K562 (cell line): ENCODE results near the gene CCDC174. TPM values are rescaled to one million over a fixed set of nuclear protein-coding genes. Genes with fewer than 3 reads are reported as not detected.

Source experiments
- ATAC-seq: fragments of 200-7000 bp; cut with Tn5 transposase; 3 replicates; pipeline ENCODE4 v1.9.1; 2020; ENCODE audit warnings: moderate library complexity
- BruUV-seq: library from RNA; stranded (reverse); fragments of 400-500 nt; replicated peaks from 2 replicates; lab custom pipeline; 2021; lab: Mats Ljungman, UMichigan
- CTCF ChIA-PET: fragments of 300-600 bp; formaldehyde crosslinking; extraction: SDS; loops from one replicate; lab custom pipeline; 2021; ENCODE audit warnings: low intra/inter-chr PET ratio; lab: Yijun Ruan, JAX
- POLR2A ChIA-PET: fragments of 300-600, 350-650 bp; sonication (Branson Sonifier 250); formaldehyde crosslinking; extraction: SDS; loops from one replicate; lab custom pipeline; 2021; ENCODE audit warnings: antibody characterized with exemption, inconsistent platforms; lab: Yijun Ruan, JAX
- DNase-seq, 4 experiments: peaks; one replicate each; pipeline versions ENCODE4 v3.0.0 to v3.0.0-alpha.2; 2011 to 2018; ENCODE audit warnings: low spot score in 3 of 4, mixed read lengths in 3 of 4; ENCODE audit errors: extremely low read depth in 1 of 4
- FAIRE-seq: peaks from 2 replicates; lab custom pipeline; 2011; peaks lifted over from hg19 to GRCh38; lab: Jason Lieb, UNC
- H2AFZ ChIP-seq: 2 replicates; pipeline ENCODE4 v1.6.0; 2011; ENCODE audit warnings: low read depth, low read length, control low read depth, inconsistent platforms
- H3K27ac ChIP-seq: fragments of 200-600 bp; 3 replicates; pipeline ENCODE4 v1.8.0; 2011; ENCODE audit warnings: low read depth, mild to moderate bottlenecking, control low read depth, inconsistent platforms, low read length, moderate library complexity, mixed read lengths; ENCODE audit errors: extremely low read depth
- H3K27me3 ChIP-seq, 2 experiments: fragments of 300-600 bp in 1 of 2; 2 replicates in 1 of 2; 3 replicates in 1 of 2; pipeline versions ENCODE4 v1.6.0 to v1.8.0; 2011; ENCODE audit warnings: inconsistent platforms in 2 of 2, low read length in 2 of 2, mild to moderate bottlenecking in 1 of 2, mixed read lengths in 1 of 2, moderate library complexity in 1 of 2; ENCODE audit not compliant: control insufficient read depth in 2 of 2, insufficient read depth in 2 of 2
- H3K36me3 ChIP-seq: fragments of 300-600 bp; 3 replicates; pipeline ENCODE4 v1.8.0; 2011; ENCODE audit warnings: mild to moderate bottlenecking, low read length, inconsistent platforms; ENCODE audit not compliant: control insufficient read depth, insufficient read depth
- H3K4me1 ChIP-seq, 2 experiments: fragments of 200-600 bp in 1 of 2; replicated peaks in 1 of 2; 2 replicates in 1 of 2; 3 replicates in 1 of 2; pipeline versions ENCODE4 v1.5.1 to v1.8.0; 2011; ENCODE audit warnings: inconsistent platforms in 2 of 2, low read length in 2 of 2, mild to moderate bottlenecking in 1 of 2, mixed read lengths in 1 of 2, moderate library complexity in 1 of 2; ENCODE audit not compliant: control insufficient read depth in 2 of 2, insufficient read depth in 2 of 2
- H3K4me2 ChIP-seq: 2 replicates; pipeline ENCODE4 v1.6.1; 2011; ENCODE audit warnings: low read length, control low read depth, inconsistent platforms, mixed read lengths; ENCODE audit not compliant: insufficient read depth
- H3K4me3 ChIP-seq: fragments of 200-600 bp; sonication (generic), shearing (Covaris generic); 2 replicates; pipeline ENCODE4 v1.5.1; 2016; ENCODE audit warnings: control low read depth, inconsistent platforms
- H3K79me2 ChIP-seq: fragments of 200-600 bp; 3 replicates; pipeline ENCODE4 v1.8.0; 2011; ENCODE audit warnings: low read length, inconsistent platforms; ENCODE audit not compliant: control insufficient read depth, insufficient read depth
- H3K9ac ChIP-seq, 2 experiments: 2 replicates each; pipeline versions ENCODE4 v1.6.0 to v1.6.1; 2011; ENCODE audit warnings: low read depth in 2 of 2, low read length in 2 of 2, control low read depth in 1 of 2, inconsistent platforms in 1 of 2, mild to moderate bottlenecking in 1 of 2, mixed read lengths in 1 of 2; ENCODE audit not compliant: insufficient read depth in 1 of 2
- H3K9me1 ChIP-seq: one replicate; pipeline ENCODE4 v1.6.0; 2011; ENCODE audit warnings: inconsistent platforms, mild to moderate bottlenecking, low read length, moderate library complexity; ENCODE audit not compliant: control insufficient read depth, insufficient read depth
- H3K9me3 ChIP-seq: replicated peaks from 2 replicates; pipeline ENCODE4 v1.5.1; 2011; ENCODE audit warnings: low read depth, low read length, inconsistent platforms; ENCODE audit not compliant: control insufficient read depth, insufficient read depth
- H4K20me1 ChIP-seq: replicated peaks from 2 replicates; pipeline ENCODE4 v1.6.1; 2011; ENCODE audit warnings: low read length, inconsistent platforms, mixed read lengths; ENCODE audit not compliant: control insufficient read depth, insufficient read depth
- DIDO1 ChIP-seq: fragments of 450-650 bp; IDR thresholded peaks from 2 replicates; pipeline ENCODE4 v1.6.1; 2016; ENCODE audit warnings: low read depth, missing biosample characterization, missing genetic modification characterization
- EHMT2 ChIP-seq: fragments of 450-650 bp; IDR thresholded peaks from 2 replicates; pipeline ENCODE4 v1.6.1; 2018; ENCODE audit warnings: antibody characterized with exemption
- FOSL1 ChIP-seq: fragments of 200-800 bp; sonication (Bioruptor generic); conservative IDR thresholded peaks from 2 replicates; pipeline ENCODE4 v1.6.1; 2016; ENCODE audit warnings: missing genetic modification characterization, missing compliant biosample characterization
- FOXM1 ChIP-seq, 2 experiments: fragments of 450-650 bp in 1 of 2; sonication (generic) in 1 of 2; formaldehyde crosslinking in 1 of 2; IDR thresholded peaks; 2 replicates each; pipeline versions ENCODE4 v1.6.1 to v1.9.0; 2017 to 2022; ENCODE audit warnings: low read depth in 2 of 2, mild to moderate bottlenecking in 2 of 2, missing genetic modification reagents in 1 of 2, moderate library complexity in 1 of 2
- PHF21A ChIP-seq: fragments of 450-650 bp; IDR thresholded peaks from 2 replicates; pipeline ENCODE4 v1.6.1; 2017; ENCODE audit warnings: low read depth, borderline replicate concordance
- POU5F1 ChIP-seq: fragments of 150-350 bp; IDR thresholded peaks from 2 replicates; pipeline ENCODE4 v1.6.1; 2014; ENCODE audit warnings: borderline replicate concordance, low read length, low read depth, mild to moderate bottlenecking; ENCODE audit not compliant: partially characterized antibody
- SMARCA5 ChIP-seq: fragments of 450-650 bp; IDR thresholded peaks from 2 replicates; pipeline ENCODE4 v1.6.1; 2016
- WGBS: fragments of 100-300 bp; shearing (Covaris generic); methylation state at CpG from one replicate; pipeline ENCODE4 v1.1.6; 2016; ENCODE audit warnings: low coverage, mixed read lengths; ENCODE audit not compliant: insufficient coverage; ENCODE audit errors: missing lambda C conversion rate; 5-methylcytosine and 5-hydroxymethylcytosine counted together
- in situ Hi-C: fragments of 300-500 bp; cut with MboI; formaldehyde crosslinking; loops from 4 replicates; pipeline ENCODE4 v1.15.0; 2018; ENCODE audit warnings: inconsistent platforms, mixed read lengths
- intact Hi-C: fragments of 100-400 bp; cut with micrococcal nuclease; formaldehyde crosslinking; loops from 2 replicates; pipeline ENCODE4 v1.14.2; 2022
- polyA plus RNA-seq, 8 experiments: library from polyadenylated mRNA; depleted of rRNA in 4 of 8; stranded (reverse) in 5 of 8; unstranded in 3 of 8; fragments of >200 nt; fragmentation: Nextera tagmentation in 2 of 8; fragmentation: Illumina TruSeq in 1 of 8; extraction: Ambion mirVana in 2 of 8; extraction: Trizol in 1 of 8; gene quantifications; 2 replicates each; pipeline versions ENCODE4 v1.2.1 to v1.2.3, GENCODE V29; 2011 to 2014; ENCODE audit warnings: inconsistent platforms in 1 of 8, missing spikeins in 1 of 8
- total RNA-seq, 7 experiments: library from RNA; depleted of rRNA in 6 of 7; stranded (reverse); fragments of >200 nt in 6 of 7; fragmentation: Illumina TruSeq in 2 of 7; extraction: Trizol in 2 of 7; gene quantifications; 2 replicates each; pipeline versions ENCODE4 v1.2.1 to v1.2.3, GENCODE V29; 2011 to 2021; ENCODE audit warnings: low replicate concordance in 1 of 7
- TF ChIP-seq, protein P1 (sequence below), 2 experiments: IDR thresholded peaks in 1 of 2; conservative IDR thresholded peaks in 1 of 2; 2 replicates each; pipeline ENCODE4 v1.6.1; 2016; ENCODE audit warnings: low read depth in 2 of 2, mild to moderate bottlenecking in 1 of 2, missing compliant biosample characterization in 1 of 2, missing genetic modification characterization in 1 of 2, moderate library complexity in 1 of 2
- TF ChIP-seq, protein P2 (sequence below), 2 experiments: IDR thresholded peaks; 2 replicates each; pipeline ENCODE4 v1.6.1; 2011; ENCODE audit warnings: borderline replicate concordance in 1 of 2, control low read depth in 1 of 2, low read depth in 1 of 2, low read length in 1 of 2, mild to moderate bottlenecking in 1 of 2, mixed read lengths in 1 of 2, moderate library complexity in 1 of 2; ENCODE audit not compliant: insufficient read depth in 1 of 2, insufficient read length in 1 of 2, poor library complexity in 1 of 2, severe bottlenecking in 1 of 2; ENCODE audit errors: extremely low read depth in 1 of 2
- TF ChIP-seq, protein P3 (sequence below): sonication (generic); formaldehyde crosslinking; IDR thresholded peaks from 2 replicates; pipeline ENCODE4 v1.5.0; 2020; ENCODE audit warnings: missing genetic modification reagents
- TF ChIP-seq, protein P4 (sequence below): fragments of 250-450 bp; sonication (Bioruptor Pico); IDR thresholded peaks from 2 replicates; pipeline ENCODE4 v1.4.0; 2020
- TF ChIP-seq, protein P5 (sequence below): fragments of 250-450 bp; sonication (Bioruptor Pico); IDR thresholded peaks from 2 replicates; pipeline ENCODE4 v1.5.0; 2021

The CCDC174 gene
- total and polyA plus RNA-seq, 9 of the 15 experiments (the other 6 are each of a cell fraction or from before 2014, with no cell fraction given), result 7.4 to 41.0 (median 28.5) TPM

DNA sequence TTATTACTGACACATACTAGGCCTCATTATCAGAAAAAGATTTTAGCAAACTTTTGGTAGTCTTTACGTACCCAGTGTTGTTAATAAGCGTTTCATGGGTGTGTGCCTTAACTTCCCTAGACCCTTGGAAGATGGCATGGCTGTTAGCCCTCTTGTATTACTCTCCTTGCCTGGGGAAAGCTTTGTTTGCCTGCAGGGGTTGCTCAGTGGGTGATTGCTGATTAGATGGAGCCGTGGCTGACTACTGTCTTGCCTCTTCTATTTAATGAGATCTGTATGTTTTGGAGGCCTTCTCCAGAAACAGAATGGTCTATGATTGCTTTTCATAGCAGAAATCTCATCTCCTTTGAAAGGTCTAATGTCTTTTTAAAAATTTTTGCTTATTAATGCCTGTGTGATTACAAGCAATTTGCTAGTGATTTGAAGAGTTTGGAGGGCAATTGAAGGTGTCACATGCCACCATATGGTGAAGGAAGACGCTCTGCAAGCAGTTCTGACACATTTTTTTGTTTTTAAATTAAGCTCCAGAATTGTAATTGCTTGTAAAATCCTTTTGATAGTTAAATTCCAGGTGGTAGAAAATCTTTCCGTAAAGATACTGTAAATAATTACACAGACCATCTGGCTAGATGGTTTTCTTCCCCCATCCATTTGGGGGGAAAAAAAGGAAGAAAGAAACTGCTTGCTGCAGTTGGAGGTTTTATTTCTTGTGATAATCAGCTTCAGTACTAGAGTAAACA is 12.0 kb downstream of the CCDC174 start:
- no peaks in the 10 kb centered on the region for H3K9me1 ChIP-seq
- H2AFZ ChIP-seq, result no peak overlapping the region
- H3K4me2 ChIP-seq, result no peak overlapping the region
- in situ Hi-C loops (no loop called here), intact Hi-C loops (no loop called here)
- TF ChIP-seq, protein P1, sequence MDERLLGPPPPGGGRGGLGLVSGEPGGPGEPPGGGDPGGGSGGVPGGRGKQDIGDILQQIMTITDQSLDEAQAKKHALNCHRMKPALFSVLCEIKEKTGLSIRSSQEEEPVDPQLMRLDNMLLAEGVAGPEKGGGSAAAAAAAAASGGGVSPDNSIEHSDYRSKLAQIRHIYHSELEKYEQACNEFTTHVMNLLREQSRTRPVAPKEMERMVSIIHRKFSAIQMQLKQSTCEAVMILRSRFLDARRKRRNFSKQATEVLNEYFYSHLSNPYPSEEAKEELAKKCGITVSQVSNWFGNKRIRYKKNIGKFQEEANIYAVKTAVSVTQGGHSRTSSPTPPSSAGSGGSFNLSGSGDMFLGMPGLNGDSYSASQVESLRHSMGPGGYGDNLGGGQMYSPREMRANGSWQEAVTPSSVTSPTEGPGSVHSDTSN (CRISPR knock-in tag; IDR thresholded peaks at IDR 0.05; ENCODE audit: low read depth), result no peak
- TF ChIP-seq, protein P1 (tag; conservative IDR thresholded peaks at IDR 0.05; ENCODE audit: low read depth), result no peak
- TF ChIP-seq, protein P2, sequence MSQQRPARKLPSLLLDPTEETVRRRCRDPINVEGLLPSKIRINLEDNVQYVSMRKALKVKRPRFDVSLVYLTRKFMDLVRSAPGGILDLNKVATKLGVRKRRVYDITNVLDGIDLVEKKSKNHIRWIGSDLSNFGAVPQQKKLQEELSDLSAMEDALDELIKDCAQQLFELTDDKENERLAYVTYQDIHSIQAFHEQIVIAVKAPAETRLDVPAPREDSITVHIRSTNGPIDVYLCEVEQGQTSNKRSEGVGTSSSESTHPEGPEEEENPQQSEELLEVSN (IDR thresholded peaks at IDR 0.05; ENCODE audit: borderline replicate concordance in 1 of 2, extremely low read depth in 1 of 2, insufficient read depth in 1 of 2, insufficient read length in 1 of 2, low read depth in 1 of 2, low read length in 1 of 2, poor library complexity in 1 of 2, severe bottlenecking in 1 of 2), result no peak
- TF ChIP-seq POU5F1 (no peak), PHF21A (no peak), EHMT2 (no peak), FOSL1 (tag) (no peak), DIDO1 (tag) (no peak), FOXM1 (IDR thresholded peaks at IDR 0.05; ENCODE audit: low read depth) (no peak), FOXM1 (CRISPR knock-in tag; IDR thresholded peaks at IDR 0.05; ENCODE audit: low read depth) (no peak), SMARCA5 (no peak)
- TF ChIP-seq, protein P3, sequence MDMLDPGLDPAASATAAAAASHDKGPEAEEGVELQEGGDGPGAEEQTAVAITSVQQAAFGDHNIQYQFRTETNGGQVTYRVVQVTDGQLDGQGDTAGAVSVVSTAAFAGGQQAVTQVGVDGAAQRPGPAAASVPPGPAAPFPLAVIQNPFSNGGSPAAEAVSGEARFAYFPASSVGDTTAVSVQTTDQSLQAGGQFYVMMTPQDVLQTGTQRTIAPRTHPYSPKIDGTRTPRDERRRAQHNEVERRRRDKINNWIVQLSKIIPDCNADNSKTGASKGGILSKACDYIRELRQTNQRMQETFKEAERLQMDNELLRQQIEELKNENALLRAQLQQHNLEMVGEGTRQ (CRISPR knock-in tag), result no peak
- TF ChIP-seq, protein P4, sequence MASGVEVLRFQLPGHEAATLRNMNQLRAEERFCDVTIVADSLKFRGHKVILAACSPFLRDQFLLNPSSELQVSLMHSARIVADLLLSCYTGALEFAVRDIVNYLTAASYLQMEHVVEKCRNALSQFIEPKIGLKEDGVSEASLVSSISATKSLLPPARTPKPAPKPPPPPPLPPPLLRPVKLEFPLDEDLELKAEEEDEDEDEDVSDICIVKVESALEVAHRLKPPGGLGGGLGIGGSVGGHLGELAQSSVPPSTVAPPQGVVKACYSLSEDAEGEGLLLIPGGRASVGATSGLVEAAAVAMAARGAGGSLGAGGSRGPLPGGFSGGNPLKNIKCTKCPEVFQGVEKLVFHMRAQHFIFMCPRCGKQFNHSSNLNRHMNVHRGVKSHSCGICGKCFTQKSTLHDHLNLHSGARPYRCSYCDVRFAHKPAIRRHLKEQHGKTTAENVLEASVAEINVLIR (CRISPR knock-in tag), result no peak
- TF ChIP-seq, protein P5, sequence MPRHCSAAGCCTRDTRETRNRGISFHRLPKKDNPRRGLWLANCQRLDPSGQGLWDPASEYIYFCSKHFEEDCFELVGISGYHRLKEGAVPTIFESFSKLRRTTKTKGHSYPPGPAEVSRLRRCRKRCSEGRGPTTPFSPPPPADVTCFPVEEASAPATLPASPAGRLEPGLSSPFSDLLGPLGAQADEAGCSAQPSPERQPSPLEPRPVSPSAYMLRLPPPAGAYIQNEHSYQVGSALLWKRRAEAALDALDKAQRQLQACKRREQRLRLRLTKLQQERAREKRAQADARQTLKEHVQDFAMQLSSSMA (CRISPR knock-in tag), result no peak
- no peak overlapping the region for H3K27ac ChIP-seq
- 95% methylated on average over 5 of the region's 5 CpGs for WGBS
- no peaks in the 10 kb centered on the region for H3K79me2 ChIP-seq
- H3K9ac ChIP-seq, result no peak overlapping the region
- ChIA-PET CTCF (no interaction called here), POLR2A (interaction anchor here (0.6 to 5.6 kb wide), 3 partner anchors 11 to 401 kb away, joined by 3 to 60 read pairs (median 3); partner anchors contain the start of gene CCDC174)
- no peaks in the 10 kb centered on the region for H3K4me1 ChIP-seq
- no peaks in the 10 kb centered on the region for H3K27me3 ChIP-seq
- no TSS peak for BruUV-seq
- no peak for FAIRE-seq
- H3K9me3 ChIP-seq, result no peaks in the 10 kb centered on the region
- H3K36me3 ChIP-seq, result peaks cover 96% of the 10 kb centered on the region
- H3K4me3 ChIP-seq, result no peak overlapping the region
- ATAC-seq, result no peak
- no peaks in the 10 kb centered on the region for H4K20me1 ChIP-seq
- DNase-seq, result no peak
